Nephron progenitor cell (in vitro differentiated cells): ENCODE data around the gene TWF1.
A peak's percentile ranks its signal among the peaks of the same experiment; 100 is the strongest.

Experiments
- DNase-seq: peaks from one replicate; pipeline ENCODE4 v3.0.0; 2021
- H3K27ac Mint-ChIP-seq: 2 replicates; pipeline ENCODE4 v1.8.0; 2021; ENCODE audit warnings: mild to moderate bottlenecking, moderate library complexity, mixed read lengths
- H3K27me3 Mint-ChIP-seq: 2 replicates; pipeline ENCODE4 v1.8.0; 2021; ENCODE audit warnings: mild to moderate bottlenecking, low read depth, mixed read lengths; ENCODE audit not compliant: poor library complexity
- H3K36me3 Mint-ChIP-seq: 2 replicates; pipeline ENCODE4 v1.8.0; 2021; ENCODE audit warnings: low read depth, mixed read lengths
- H3K4me1 Mint-ChIP-seq: 2 replicates; pipeline ENCODE4 v1.8.0; 2021; ENCODE audit warnings: mixed read lengths
- H3K4me3 Mint-ChIP-seq: 2 replicates; pipeline ENCODE4 v1.8.0; 2021; ENCODE audit warnings: mild to moderate bottlenecking, moderate library complexity, mixed read lengths
- H3K9me3 Mint-ChIP-seq: 2 replicates; pipeline ENCODE4 v1.8.0; 2021; ENCODE audit warnings: mild to moderate bottlenecking, moderate library complexity, mixed read lengths
- TF ChIP-seq, protein P1 (sequence below): fragments of 200-600 bp; sonication (generic); IDR thresholded peaks from 2 replicates; pipeline ENCODE4 v1.5.0; 2021; ENCODE audit warnings: antibody characterized with exemption

The TWF1 gene

DNA sequence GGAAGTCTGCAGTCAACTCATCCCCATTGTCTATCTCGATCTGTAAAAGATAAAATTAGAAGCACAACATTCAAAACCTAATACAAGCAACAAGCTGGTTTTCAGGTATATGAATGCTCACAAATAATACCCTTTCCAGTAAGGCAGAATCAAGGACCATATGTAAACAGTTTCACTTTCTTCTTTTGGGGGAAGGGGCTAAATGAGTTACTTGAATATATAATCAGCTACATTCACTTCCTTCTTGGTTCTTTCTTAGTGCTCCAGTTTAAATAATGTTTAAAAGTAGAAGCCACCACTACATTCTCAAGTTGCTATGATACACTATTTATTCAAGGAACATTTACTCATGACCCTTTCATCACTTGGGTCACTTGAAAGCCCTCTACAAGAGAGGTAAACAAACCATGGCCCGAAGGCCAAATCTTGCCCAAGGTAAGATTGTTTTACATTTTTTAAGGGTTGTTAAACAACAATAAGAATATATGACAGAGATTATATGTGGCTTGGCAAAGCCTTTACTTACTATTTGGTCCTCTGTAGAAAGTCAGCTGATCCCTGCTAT, 10.3 kb downstream of the TWF1 start:
- no peak for DNase-seq
- TF ChIP-seq, protein P1, sequence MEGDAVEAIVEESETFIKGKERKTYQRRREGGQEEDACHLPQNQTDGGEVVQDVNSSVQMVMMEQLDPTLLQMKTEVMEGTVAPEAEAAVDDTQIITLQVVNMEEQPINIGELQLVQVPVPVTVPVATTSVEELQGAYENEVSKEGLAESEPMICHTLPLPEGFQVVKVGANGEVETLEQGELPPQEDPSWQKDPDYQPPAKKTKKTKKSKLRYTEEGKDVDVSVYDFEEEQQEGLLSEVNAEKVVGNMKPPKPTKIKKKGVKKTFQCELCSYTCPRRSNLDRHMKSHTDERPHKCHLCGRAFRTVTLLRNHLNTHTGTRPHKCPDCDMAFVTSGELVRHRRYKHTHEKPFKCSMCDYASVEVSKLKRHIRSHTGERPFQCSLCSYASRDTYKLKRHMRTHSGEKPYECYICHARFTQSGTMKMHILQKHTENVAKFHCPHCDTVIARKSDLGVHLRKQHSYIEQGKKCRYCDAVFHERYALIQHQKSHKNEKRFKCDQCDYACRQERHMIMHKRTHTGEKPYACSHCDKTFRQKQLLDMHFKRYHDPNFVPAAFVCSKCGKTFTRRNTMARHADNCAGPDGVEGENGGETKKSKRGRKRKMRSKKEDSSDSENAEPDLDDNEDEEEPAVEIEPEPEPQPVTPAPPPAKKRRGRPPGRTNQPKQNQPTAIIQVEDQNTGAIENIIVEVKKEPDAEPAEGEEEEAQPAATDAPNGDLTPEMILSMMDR: no peak
- no peak overlapping the region for H3K27ac Mint-ChIP-seq
- H3K4me3 Mint-ChIP-seq: no peak overlapping the region
- no peaks in the 10 kb centered on the region for H3K4me1 Mint-ChIP-seq
- peaks cover 39% of the 10 kb centered on the region for H3K36me3 Mint-ChIP-seq
- H3K27me3 Mint-ChIP-seq: no peaks in the 10 kb centered on the region
- H3K9me3 Mint-ChIP-seq: no peaks in the 10 kb centered on the region

DNA sequence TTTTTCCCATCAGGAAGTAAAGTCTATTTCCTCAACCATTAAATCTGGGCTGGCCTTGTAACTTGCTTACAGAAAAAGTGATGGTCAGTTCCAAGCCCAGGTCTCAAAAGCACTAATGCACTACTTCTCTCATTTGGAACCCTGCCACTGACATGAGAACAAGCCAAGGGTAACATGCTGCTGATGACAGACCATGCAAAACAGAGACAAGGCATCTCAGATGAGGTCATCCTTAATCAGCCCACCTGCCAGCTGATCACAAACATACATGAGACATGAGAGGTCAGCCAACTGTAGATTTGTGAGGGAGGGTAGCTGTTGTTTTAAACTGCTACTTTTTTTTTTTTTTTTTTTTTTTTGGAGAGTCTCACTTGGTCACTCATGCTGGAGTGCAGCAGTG, 16.2 kb downstream of the TWF1 start:
- H3K27ac Mint-ChIP-seq: no peak overlapping the region
- H3K9me3 Mint-ChIP-seq: no peaks in the 10 kb centered on the region

DNA sequence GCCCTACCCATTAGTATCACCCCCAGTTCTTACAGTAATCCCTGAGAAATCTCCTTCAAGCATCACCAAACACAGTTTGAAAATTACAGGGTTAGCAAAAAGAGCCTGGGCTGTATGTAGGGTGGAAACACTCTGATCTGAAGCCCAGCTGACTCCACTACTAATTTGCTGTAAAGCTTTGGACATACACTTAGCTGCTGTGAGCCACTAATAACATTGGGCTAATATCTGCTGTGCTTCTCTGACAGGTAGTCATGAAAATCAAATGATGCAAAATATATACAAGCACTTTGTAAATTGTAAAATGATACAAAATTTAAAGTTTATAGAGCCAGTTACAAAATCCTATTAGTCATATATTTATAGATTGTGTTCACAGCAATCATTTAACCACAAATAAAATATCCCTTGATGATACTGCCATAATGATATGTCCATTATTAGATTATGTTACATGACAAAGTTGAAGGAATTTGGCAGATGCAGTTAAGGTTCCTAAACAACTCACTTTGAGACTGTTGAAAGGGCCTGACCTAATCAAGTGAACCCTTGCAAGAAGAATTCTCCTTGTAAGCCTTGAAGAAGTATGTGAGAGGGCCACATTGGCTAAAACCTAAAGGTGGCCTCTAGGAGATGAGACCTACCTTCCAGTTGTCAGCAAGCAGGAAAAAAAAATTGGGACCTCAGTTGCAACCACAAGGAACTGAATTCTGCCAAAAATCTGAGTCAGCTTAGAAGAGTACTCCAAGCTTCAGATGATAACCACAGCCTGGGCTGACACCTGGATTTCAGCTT, 19.0 kb downstream of the TWF1 start:
- H3K4me1 Mint-ChIP-seq: no peaks in the 10 kb centered on the region
- H3K4me3 Mint-ChIP-seq: no peak overlapping the region
- no peak for DNase-seq

More for the DNA sequence above, 16.2 kb downstream of the TWF1 start:
- Mint-ChIP-seq H3K27me3 (no peaks in the 10 kb centered on the region), H3K4me1 (no peaks in the 10 kb centered on the region), H3K36me3 (peaks cover 12% of the 10 kb centered on the region), H3K4me3 (no peak overlapping the region)
- TF ChIP-seq, protein P1: no peak
- DNase-seq: no peak

DNA sequence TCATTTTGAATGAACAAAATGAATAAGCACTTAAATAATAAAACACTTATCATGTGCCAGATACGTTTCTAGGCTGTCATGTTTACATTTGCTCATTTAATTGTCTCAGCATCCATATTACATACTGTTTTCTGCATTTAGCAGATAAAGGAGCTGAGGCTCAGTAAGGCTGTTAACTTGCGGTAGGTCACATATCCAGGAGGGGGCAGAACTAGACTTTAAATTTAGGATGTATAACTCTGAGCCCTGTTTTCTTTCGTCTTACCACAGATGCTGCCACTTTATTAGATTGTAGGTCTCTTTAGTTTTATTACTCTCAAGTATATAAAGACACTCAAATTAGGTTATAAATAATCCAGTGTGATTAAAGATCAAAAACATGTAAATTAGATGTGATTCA, 29.6 kb downstream of the TWF1 start:
- H3K9me3 Mint-ChIP-seq: peaks cover 3% of the 10 kb centered on the region
- no peak overlapping the region for H3K27ac Mint-ChIP-seq
- H3K27me3 Mint-ChIP-seq: peaks cover 3% of the 10 kb centered on the region
- no peaks in the 10 kb centered on the region for H3K4me1 Mint-ChIP-seq
- H3K4me3 Mint-ChIP-seq: no peak overlapping the region
- TF ChIP-seq, protein P1: peak; percentile 42
- H3K36me3 Mint-ChIP-seq: peaks cover 4% of the 10 kb centered on the region
- no peak for DNase-seq

More for the DNA sequence above, 19.0 kb downstream of the TWF1 start:
- Mint-ChIP-seq H3K9me3 (no peaks in the 10 kb centered on the region), H3K27me3 (no peaks in the 10 kb centered on the region), H3K36me3 (peaks cover 4% of the 10 kb centered on the region), H3K27ac (no peak overlapping the region)
- TF ChIP-seq, protein P1: no peak

DNA sequence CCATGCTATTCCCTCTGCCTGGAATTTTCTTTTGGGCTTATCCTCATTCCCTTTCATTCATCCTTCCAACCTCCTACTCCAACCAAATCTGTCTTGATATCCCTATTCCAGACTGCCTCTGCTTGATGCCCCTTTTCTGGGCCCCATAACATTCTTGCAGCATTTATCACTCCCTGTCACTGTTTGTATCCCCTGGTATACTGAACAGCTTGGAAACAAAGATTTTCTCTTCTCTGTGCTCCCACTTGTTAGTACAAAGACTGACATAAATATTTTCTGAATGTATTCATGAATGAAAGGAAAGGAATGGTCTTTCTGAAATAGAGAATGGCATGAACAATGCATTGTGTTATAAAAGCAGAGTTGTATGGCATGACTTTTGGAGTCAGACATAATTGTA, 39.8 kb downstream of the TWF1 start:
- H3K36me3 Mint-ChIP-seq: peaks cover 11% of the 10 kb centered on the region
- TF ChIP-seq, protein P1: no peak
- DNase-seq: no peak
- no peak overlapping the region for H3K27ac Mint-ChIP-seq
- H3K4me1 Mint-ChIP-seq: no peaks in the 10 kb centered on the region
- no peaks in the 10 kb centered on the region for H3K27me3 Mint-ChIP-seq
- peaks cover 6% of the 10 kb centered on the region for H3K9me3 Mint-ChIP-seq
- no peak overlapping the region for H3K4me3 Mint-ChIP-seq

DNA sequence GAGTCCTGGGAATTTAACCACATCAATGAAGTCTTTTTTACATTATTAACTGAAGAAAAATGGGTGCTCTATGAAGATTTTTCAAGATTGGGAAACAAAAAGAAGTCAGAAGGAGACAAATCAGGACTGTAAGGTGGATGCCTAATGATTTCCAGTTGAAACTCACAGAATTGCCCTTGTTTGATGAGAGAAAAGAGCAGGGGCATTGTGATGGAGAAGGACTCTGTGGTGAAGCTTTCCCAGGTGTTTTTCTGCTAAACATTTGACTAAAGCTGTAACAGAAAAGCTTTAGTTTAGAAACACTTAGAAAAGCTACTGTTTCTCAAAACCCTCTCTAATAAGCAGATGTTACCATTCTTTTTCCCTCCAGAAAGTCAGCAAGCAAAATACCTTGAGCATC, 41.6 kb downstream of the TWF1 start:
- Mint-ChIP-seq H3K27me3 (no peaks in the 10 kb centered on the region), H3K4me1 (peaks cover 7% of the 10 kb centered on the region)
- DNase-seq: no peak

More for the DNA sequence above, 41.6 kb downstream of the TWF1 start:
- TF ChIP-seq, protein P1: no peak
- Mint-ChIP-seq H3K36me3 (no peaks in the 10 kb centered on the region), H3K9me3 (no peaks in the 10 kb centered on the region), H3K27ac (no peak overlapping the region), H3K4me3 (no peak overlapping the region)
